HG03135 (cell line): ENCODE measurements around the gene PI4K2A.

Experiments
- ATAC-seq: cut with Tn5 transposase; IDR thresholded peaks from one replicate; pipeline ENCODE4 v1.9.1; 2021; ENCODE audit warnings: mild to moderate bottlenecking, moderate library complexity; ENCODE audit not compliant: unreplicated experiment

Gene PI4K2A

DNA sequence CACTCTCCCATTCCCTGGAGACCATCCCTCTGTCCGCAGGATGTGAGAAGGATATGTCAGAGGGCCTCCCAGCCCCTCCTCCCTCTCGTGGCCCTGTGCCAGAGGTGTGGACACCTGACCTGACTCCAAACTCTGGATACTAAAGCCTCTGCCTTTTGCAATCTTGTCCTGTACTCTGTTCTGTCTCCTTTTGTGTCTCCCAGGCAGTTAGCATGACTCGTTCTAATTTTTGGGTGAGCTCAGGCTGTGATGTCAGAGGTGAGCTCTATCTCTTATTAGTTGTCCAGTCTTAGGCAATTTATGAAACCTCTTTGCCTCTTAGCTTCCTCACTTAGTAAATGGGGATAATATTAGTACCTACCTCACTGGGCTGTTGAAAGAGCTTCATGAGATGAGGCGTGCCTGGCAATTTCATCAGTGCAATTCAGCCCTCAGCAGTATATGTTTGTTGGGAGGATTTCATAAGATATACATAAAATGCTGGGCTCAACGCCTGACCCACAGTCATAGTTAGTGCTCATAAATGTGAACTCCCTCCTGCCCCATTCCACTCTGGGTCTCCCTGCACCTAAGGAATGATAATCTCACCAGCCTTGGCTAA lies 84.0 kb downstream of the PI4K2A start:
- ATAC-seq: no peak
